ENCODE data around the gene WWC2. TPM values are rescaled to one million over a fixed set of nuclear protein-coding genes. Genes with fewer than 3 reads are reported as not detected.

The WWC2 gene
- total RNA-seq, 1 donor from 2014 or later = 18.2 TPM

DNA sequence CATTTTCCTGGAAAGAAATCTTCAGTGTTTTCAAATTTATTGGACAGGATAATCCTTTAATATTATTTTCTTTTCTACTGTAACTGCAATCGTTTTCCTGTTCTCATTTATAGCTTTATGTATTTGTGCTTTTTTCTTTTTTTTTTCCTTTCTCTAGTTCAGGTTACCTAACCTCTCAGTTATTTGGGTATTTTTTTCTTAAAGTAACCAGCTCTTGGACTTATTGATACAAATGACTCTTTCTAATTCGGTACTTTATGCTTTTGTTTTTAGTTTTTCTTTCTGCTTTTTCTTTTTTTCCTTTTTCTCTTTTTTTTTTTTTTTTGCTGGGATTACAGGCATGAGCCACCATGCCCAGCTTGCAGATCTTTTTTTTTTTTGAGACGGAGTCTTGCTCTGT, 25.2 kb downstream of the WWC2 start:
- Mint-ChIP-seq H3K36me3 (ENCODE audit: unreplicated experiment) (no peaks in the 10 kb centered on the region), H3K27ac (ENCODE audit: unreplicated experiment) (no peak overlapping the region), H3K27me3 (ENCODE audit: unreplicated experiment) (no peaks in the 10 kb centered on the region), H3K4me1 (ENCODE audit: low read depth, unreplicated experiment) (peaks cover 5% of the 10 kb centered on the region), H3K4me3 (ENCODE audit: unreplicated experiment) (no peak overlapping the region), H3K9me3 (ENCODE audit: unreplicated experiment) (no peaks in the 10 kb centered on the region)
- TF ChIP-seq, protein P1, sequence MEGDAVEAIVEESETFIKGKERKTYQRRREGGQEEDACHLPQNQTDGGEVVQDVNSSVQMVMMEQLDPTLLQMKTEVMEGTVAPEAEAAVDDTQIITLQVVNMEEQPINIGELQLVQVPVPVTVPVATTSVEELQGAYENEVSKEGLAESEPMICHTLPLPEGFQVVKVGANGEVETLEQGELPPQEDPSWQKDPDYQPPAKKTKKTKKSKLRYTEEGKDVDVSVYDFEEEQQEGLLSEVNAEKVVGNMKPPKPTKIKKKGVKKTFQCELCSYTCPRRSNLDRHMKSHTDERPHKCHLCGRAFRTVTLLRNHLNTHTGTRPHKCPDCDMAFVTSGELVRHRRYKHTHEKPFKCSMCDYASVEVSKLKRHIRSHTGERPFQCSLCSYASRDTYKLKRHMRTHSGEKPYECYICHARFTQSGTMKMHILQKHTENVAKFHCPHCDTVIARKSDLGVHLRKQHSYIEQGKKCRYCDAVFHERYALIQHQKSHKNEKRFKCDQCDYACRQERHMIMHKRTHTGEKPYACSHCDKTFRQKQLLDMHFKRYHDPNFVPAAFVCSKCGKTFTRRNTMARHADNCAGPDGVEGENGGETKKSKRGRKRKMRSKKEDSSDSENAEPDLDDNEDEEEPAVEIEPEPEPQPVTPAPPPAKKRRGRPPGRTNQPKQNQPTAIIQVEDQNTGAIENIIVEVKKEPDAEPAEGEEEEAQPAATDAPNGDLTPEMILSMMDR (IDR thresholded peaks at IDR 0.05; ENCODE audit: partially characterized antibody, unreplicated experiment) = no peak
- DNase-seq = no peak

DNA sequence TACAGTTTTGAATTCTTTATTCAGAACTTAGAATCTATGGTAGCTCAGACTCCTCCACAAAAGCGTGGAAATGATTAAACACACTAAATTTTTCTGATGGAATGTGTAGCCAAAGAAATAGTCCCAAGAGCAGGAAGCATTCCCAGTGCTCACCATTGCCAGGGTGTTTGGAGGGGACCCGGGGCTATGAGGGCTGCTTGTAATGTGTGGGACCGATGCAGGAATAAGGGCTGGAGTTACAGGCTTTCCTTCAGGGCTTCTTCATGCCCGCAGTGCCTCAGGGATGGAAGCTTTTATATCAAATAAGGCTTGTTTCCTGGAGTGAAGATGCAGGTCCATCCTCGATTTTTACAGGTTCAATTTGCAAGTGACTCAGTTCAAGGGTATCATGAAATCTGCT, 25.8 kb downstream of the WWC2 start:
- TF ChIP-seq, protein P1 (IDR thresholded peaks at IDR 0.05; ENCODE audit: partially characterized antibody, unreplicated experiment) = no peak
- Mint-ChIP-seq H3K27ac (ENCODE audit: unreplicated experiment) (no peak overlapping the region), H3K4me3 (ENCODE audit: unreplicated experiment) (no peak overlapping the region), H3K9me3 (ENCODE audit: unreplicated experiment) (no peaks in the 10 kb centered on the region), H3K36me3 (ENCODE audit: unreplicated experiment) (no peaks in the 10 kb centered on the region), H3K4me1 (ENCODE audit: low read depth, unreplicated experiment) (peaks cover 5% of the 10 kb centered on the region), H3K27me3 (ENCODE audit: unreplicated experiment) (no peaks in the 10 kb centered on the region)
- DNase-seq = no peak

DNA sequence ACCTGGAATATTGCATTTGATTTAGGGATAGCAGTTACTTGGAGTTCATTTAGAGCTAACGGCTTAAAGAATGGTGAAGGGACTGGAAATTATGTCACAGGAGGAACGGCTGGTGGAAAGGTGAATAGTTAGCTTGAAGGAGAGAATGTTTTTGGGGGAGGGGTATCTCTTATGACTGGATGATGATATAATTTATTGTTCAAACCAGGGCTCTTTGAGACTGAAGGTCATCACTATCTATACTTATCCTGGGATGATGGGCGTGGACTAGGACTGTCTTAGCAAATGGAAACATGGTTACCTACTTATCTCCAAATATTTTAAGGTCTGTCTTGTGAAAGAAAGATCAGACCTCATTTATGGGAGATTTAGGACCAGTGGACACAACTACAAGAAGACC, 30.1 kb downstream of the WWC2 start:
- Mint-ChIP-seq H3K36me3 (ENCODE audit: unreplicated experiment) (no peaks in the 10 kb centered on the region), H3K27ac (ENCODE audit: unreplicated experiment) (no peak overlapping the region), H3K4me3 (ENCODE audit: unreplicated experiment) (no peak overlapping the region), H3K27me3 (ENCODE audit: unreplicated experiment) (no peaks in the 10 kb centered on the region), H3K9me3 (ENCODE audit: unreplicated experiment) (no peaks in the 10 kb centered on the region), H3K4me1 (ENCODE audit: low read depth, unreplicated experiment) (peaks cover 12% of the 10 kb centered on the region)
- DNase-seq = no peak
- TF ChIP-seq, protein P1 (IDR thresholded peaks at IDR 0.05; ENCODE audit: partially characterized antibody, unreplicated experiment) = no peak

DNA sequence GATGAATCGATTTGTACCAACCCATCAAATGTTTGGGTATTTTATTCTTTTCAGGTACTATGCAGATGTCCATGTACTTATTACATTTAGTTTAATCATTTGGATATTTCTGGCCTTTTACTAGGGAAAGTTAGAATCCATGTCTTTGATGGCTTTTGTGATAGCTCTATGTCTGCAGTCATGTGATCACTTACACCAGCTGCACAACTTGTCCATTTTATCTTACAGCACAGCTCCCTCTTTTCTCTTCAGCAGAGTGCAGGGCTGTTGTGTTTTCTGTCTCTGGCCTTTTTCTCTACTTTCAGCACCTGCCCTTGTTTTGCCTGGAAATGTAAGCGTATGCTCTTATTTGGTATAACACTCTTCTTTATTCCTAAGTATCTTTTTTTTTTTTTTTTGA, 30.6 kb downstream of the WWC2 start:
- Mint-ChIP-seq H3K27me3 (ENCODE audit: unreplicated experiment) (no peaks in the 10 kb centered on the region), H3K9me3 (ENCODE audit: unreplicated experiment) (no peaks in the 10 kb centered on the region), H3K4me1 (ENCODE audit: low read depth, unreplicated experiment) (peaks cover 12% of the 10 kb centered on the region), H3K4me3 (ENCODE audit: unreplicated experiment) (no peak overlapping the region), H3K27ac (ENCODE audit: unreplicated experiment) (no peak overlapping the region), H3K36me3 (ENCODE audit: unreplicated experiment) (no peaks in the 10 kb centered on the region)
- TF ChIP-seq, protein P1 (IDR thresholded peaks at IDR 0.05; ENCODE audit: partially characterized antibody, unreplicated experiment) = no peak
- no peak for DNase-seq

DNA sequence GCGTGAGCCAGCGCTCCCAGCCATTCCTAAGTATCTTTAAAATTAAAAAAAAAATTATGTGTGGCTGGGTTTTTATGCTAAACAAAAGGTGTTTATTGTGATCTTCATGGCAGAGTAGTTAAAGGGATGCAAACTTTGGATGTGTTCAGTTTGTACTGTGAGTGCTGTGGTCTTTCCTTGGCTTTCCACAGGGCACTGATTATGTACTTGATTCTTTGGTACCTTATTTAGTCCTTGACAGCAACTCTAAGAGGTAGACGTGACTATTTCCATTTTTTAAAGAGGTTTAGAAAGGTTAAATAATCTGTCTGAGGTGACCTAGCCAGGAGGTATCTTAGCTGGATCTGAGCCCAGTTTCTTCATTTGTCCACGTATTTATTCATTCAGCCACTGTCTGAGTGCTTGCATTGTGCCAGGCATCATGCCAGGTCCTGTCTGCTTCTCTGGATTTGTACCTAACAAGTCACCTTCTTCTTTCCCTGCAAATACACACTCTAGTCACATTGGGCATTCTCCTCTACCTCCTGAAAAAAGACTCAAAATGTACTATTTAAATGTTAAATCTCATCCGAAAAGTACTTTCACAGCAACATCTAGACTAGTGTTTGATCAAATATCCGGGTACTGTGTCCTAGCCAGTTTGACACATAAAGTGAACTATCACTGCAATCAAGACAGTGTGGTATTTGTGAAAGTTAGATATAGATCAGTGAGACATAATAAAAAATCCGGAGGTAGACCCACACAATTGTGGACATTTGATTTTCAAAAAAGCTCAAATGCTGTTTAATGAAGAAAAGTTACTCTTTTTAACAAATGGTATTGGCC, 31.5 kb downstream of the WWC2 start:
- H3K4me3 Mint-ChIP-seq (ENCODE audit: unreplicated experiment) = no peak overlapping the region
- DNase-seq = no peak
- no peaks in the 10 kb centered on the region for H3K9me3 Mint-ChIP-seq (ENCODE audit: unreplicated experiment)
- H3K36me3 Mint-ChIP-seq (ENCODE audit: unreplicated experiment) = no peaks in the 10 kb centered on the region
- H3K4me1 Mint-ChIP-seq (ENCODE audit: low read depth, unreplicated experiment) = peaks cover 12% of the 10 kb centered on the region
- TF ChIP-seq, protein P1 (IDR thresholded peaks at IDR 0.05; ENCODE audit: partially characterized antibody, unreplicated experiment) = no peak
- H3K27ac Mint-ChIP-seq (ENCODE audit: unreplicated experiment) = no peak overlapping the region
- H3K27me3 Mint-ChIP-seq (ENCODE audit: unreplicated experiment) = no peaks in the 10 kb centered on the region
